GM18520 (cell line): ENCODE data around the gene CLASRP.

Experiments used
- ATAC-seq: cut with Tn5 transposase; IDR thresholded peaks from one replicate; pipeline ENCODE4 v1.9.1; 2021; ENCODE audit not compliant: unreplicated experiment

The CLASRP gene

GRCh38 chr19:45019187-45019586 is 19.7 kb upstream of the CLASRP start:
- no peak for ATAC-seq

- no peak for ATAC-seq
Measured at GRCh38 chr19:45020071-45020470, 18.8 kb upstream of the CLASRP start.

DNA sequence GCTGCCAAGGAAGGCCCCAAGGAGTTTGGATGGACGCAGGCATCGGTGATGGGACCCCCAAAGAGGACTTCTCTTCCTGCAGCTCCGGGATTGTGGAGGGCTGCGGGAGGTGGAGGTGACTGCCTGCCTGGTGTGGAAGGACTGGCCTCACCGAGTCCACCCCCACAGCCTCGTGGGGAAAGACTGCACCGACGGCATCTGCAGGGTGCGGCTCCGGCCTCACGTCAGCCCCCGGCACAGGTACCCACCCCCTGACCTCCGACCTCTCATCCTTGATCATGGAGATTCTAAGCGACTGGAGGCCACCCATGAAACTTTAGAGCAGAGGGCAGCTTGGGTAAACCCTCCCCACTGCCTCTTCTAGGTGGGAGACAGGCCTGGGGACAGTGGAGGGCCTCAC is 16.9 kb upstream of the CLASRP start:
- ATAC-seq, result no peak

- no peak for ATAC-seq
Measured at GRCh38 chr19:45023048-45023447, 15.8 kb upstream of the CLASRP start.

DNA sequence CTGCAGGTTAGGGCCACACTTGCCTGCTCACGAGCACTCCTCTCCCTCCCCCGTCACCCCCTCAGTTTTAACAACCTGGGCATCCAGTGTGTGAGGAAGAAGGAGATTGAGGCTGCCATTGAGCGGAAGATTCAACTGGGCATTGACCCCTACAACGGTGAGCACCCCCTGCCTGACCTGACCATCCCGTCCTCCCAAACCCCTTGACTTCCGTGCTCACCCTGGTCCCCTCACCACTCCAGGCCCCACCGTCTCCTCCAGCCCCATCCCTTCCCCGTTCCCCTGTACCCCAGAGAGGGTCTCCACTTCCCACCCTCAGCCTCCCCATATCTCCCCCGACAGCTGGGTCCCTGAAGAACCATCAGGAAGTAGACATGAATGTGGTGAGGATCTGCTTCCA is 13.6 kb upstream of the CLASRP start:
- no peak for ATAC-seq

DNA sequence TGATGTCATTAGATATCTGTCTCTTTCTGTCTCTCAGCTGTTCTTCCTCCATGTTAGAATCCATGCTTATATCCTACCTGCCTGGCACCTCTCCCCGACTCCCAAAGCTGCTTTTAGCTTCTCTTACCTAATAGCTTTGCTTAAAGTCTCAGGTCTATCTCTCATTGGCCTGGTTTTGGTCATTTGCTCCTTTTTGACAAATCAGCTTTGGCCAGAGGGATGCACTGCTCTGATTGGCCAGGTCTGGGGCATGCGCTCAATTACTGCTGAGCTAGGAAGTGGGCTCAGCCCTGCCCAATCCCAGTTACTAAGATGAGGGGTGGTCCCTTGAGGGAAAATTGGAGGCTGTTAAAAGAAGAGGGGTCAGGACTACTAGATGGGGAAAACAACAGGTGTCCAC is 11.5 kb upstream of the CLASRP start:
- ATAC-seq, result no peak

DNA sequence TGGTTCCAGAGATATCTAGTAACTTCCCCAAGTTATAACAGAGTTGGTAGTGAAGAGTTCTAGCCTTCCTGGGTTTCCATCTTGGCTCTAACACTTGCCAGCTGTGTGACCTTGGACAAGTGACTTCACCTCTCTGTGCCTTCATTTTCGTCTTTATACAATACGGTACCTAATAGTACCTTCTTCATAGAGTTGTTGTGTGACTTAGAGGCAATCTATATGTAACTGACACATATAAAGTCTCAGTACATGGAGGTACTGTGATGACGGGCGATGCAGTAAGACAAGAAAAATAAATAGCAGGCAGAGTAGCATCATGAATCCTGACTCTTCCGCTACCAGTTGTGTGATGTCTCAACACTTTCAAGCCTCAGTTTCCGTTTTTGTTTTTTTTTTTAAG is 8.0 kb upstream of the CLASRP start:
- no peak for ATAC-seq

- no peak for ATAC-seq
Measured at GRCh38 chr19:45032421-45032820, 6.4 kb upstream of the CLASRP start.

GRCh38 chr19:45035755-45036154 is 3.1 kb upstream of the CLASRP start:
- no peak for ATAC-seq

- ATAC-seq, result no peak
Measured at GRCh38 chr19:45037393-45038169, 1.3 kb upstream of the CLASRP start.

DNA sequence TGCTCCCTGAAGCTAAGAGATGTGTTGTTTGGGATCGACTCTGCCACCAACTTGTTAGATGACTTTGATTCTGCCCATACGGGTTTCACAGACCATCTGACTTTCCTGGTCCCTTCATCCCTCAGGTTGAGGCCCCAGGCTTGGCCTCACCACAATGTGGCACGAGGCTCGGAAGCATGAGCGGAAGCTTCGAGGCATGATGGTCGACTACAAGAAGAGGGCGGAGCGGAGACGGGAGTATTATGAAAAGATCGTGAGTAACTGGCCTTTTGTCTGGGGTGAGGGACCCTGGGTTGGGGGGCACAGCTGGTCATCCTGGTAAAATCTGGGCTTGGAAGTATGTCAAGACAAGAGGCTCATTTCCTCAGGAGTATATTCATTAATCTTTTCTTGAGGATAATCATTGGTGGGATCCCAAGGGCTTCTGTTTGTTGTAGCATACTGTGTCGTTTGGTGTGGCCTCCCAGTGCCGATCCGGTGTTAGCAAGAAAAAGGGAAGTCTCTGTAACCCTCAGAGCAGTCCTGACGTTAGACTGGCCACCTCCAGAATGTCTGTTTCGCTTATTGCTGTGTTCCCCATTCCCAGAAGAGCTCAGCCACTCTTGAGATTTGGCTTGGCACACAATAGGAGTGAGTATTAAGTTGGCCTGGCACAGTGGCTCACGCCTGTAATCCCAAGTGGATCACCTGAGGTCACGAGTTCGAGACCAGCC is 1.4 kb downstream of the CLASRP start:
- no peak for ATAC-seq

GRCh38 chr19:45041125-45041524 is 2.3 kb downstream of the CLASRP start:
- no peak for ATAC-seq

- ATAC-seq, result no peak
Measured at GRCh38 chr19:45045671-45046353, 7.0 kb downstream of the CLASRP start.

- ATAC-seq, result no peak
Measured at GRCh38 chr19:45046355-45046754, 7.5 kb downstream of the CLASRP start.

DNA sequence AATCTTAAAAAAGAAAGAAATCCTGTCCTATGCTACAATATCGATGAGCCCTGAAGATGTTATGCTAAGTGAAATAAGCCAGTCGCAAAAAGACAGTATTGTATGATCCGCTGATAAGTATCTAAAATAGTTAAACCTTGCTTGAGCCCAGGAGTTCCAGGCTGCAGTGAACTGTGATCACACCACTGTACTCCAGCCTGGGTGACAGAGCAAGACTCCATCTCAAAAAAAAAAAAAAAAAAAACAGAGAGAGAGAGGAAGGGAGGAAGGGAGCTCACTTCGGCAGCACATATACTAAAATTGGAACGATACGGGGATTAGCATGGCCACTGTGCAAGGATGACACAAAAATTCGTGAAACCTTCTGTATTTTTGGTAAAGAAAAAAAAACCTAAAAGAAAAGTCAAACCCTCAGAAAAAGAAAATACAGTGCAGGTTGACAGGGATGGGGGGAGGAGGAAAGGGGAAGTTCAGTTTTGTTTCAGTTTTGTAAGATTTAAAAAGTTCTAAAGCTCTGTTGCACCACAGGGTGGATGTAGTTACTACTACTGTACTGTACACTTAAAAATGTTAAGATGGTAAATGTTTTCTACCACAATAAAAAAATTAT is 8.4 kb downstream of the CLASRP start:
- no peak for ATAC-seq

DNA sequence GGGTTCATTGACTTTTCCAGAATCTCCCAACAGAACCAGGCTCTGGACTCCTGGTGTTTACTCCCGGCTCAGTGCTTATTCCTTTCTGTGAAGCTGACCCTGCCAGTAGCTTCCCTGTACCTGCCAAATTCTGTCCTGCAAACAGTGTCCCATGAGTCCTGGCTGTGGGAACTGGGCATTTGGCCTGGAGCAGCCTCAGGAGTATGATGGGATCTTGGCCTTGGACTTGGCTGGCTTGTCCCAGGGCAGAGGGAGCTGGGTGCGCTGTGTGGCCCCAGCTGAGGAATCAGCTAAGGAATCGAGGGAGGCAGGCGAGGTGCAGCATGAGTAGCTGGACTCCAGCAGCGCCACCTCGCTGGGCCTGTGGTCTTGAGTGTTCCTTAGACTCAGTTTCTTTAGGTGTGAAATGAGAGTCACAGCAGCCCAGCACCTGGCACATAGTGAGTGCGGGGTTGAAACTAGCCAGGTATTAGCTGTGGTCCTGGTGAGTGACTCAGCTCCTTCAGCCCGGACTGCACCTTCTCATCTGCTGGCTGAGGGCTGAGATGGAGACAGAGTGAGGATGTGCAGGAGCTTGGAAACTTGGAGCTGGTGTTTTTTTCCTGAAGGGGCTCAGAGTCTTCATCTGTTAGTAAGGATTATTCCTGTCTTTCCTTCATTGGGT is 10.4 kb downstream of the CLASRP start:
- no peak for ATAC-seq

GRCh38 chr19:45050036-45050435 is 11.2 kb downstream of the CLASRP start:
- ATAC-seq, result no peak

GRCh38 chr19:45051929-45052579 is 13.2 kb downstream of the CLASRP start:
- no peak for ATAC-seq

GRCh38 chr19:45056831-45057230 is 18.0 kb downstream of the CLASRP start:
- no peak for ATAC-seq

DNA sequence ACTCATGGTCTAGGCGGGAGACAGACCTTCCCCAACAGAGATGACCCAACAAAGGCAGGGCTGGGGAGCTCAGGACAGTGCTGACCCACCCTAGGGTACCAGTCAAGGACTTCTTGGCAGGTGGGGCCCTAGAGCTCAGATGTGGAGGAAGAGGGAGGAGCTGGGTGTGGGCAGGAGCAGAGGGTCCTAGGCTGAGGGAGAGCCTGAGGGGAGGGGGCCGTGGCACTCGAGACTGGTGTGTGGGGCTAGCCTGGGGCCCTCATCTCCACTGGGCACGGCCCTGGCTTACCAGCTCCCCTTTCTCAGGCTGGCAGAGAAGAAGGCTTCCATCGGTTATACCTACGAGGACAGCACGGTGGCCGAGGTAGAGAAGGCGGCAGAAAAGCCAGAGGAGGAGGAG is 18.6 kb downstream of the CLASRP start:
- ATAC-seq, result no peak
